Neural cell (in vitro differentiated cells): Measurements from ENCODE around the gene OR13A1.
"Not testable (repeated sequence)": the region's sequence is repeated elsewhere in the genome, so short reads cannot be mapped to it uniquely, and the experiment has no call there.

ENCODE experiments used
- CTCF ChIP-seq: fragments of 450-650 bp; IDR thresholded peaks from 2 replicates; pipeline ENCODE4 v1.5.1; 2014; ENCODE audit warnings: antibody characterized with exemption, mild to moderate bottlenecking, moderate library complexity; ENCODE audit not compliant: poor library complexity, severe bottlenecking
- EP300 ChIP-seq: fragments of 450-650 bp; conservative IDR thresholded peaks from 2 replicates; pipeline ENCODE4 v1.6.1; 2014; ENCODE audit warnings: antibody characterized with exemption, mild to moderate bottlenecking, moderate library complexity; ENCODE audit not compliant: poor library complexity, severe bottlenecking
- EZH2 ChIP-seq: fragments of 200-600, 300-800 bp; shearing (Covaris generic), sonication (generic); IDR thresholded peaks from 2 replicates; pipeline ENCODE4 v1.6.1; 2014; ENCODE audit warnings: antibody characterized with exemption, low read length, borderline replicate concordance, mild to moderate bottlenecking; ENCODE audit not compliant: insufficient read depth, poor library complexity, severe bottlenecking
- POLR2AphosphoS5 ChIP-seq: IDR thresholded peaks from 2 replicates; pipeline ENCODE4 v1.6.1; 2012
- RAD21 ChIP-seq: fragments of 450-650 bp; conservative IDR thresholded peaks from 2 replicates; pipeline ENCODE4 v1.6.1; 2014; ENCODE audit warnings: antibody characterized with exemption, mild to moderate bottlenecking, moderate library complexity
- REST ChIP-seq: IDR thresholded peaks from 2 replicates; pipeline ENCODE4 v1.6.1; 2012; ENCODE audit warnings: borderline replicate concordance
- SMC3 ChIP-seq: fragments of 450-650 bp; conservative IDR thresholded peaks from 2 replicates; pipeline ENCODE4 v1.6.1; 2014; ENCODE audit warnings: antibody characterized with exemption, mild to moderate bottlenecking, moderate library complexity; ENCODE audit not compliant: poor library complexity
- TAF1 ChIP-seq: IDR thresholded peaks from 2 replicates; pipeline ENCODE4 v1.6.1; 2012; ENCODE audit warnings: low read depth

- TF ChIP-seq CTCF, EZH2, RAD21, TAF1, SMC3, POLR2AphosphoS5, EP300, REST: not testable (repeated sequence)
These were observed 25.0 kb upstream of the OR13A1 start for GRCh38 chr10:45340420-45340819.
